Mesenchymal stem cell (in vitro differentiated cells and primary cell): ENCODE data around the gene NINL.

Experiments used
- DNase-seq: peaks from one replicate; pipeline ENCODE4 v3.0.0-alpha.2; 2013
- H2AFZ ChIP-seq: one replicate; pipeline ENCODE4 v1.6.1; 2013; ENCODE audit warnings: low read depth, mild to moderate bottlenecking, control low read depth, inconsistent platforms, low read length, moderate library complexity
- H2AK5ac ChIP-seq: 2 replicates; pipeline ENCODE4 v1.6.1; 2013; ENCODE audit warnings: low read length, moderate library complexity, mild to moderate bottlenecking, inconsistent platforms; ENCODE audit not compliant: severe bottlenecking
- H2BK120ac ChIP-seq: one replicate; pipeline ENCODE4 v1.6.1; 2013; ENCODE audit warnings: low read depth, mild to moderate bottlenecking, inconsistent platforms, low read length, moderate library complexity
- H2BK12ac ChIP-seq, 2 experiments: one replicate each; pipeline ENCODE4 v1.6.1; 2013; ENCODE audit warnings: inconsistent platforms in 2 of 2, low read length in 2 of 2, mild to moderate bottlenecking in 2 of 2, moderate library complexity in 2 of 2, control low read depth in 1 of 2
- H2BK15ac ChIP-seq: one replicate; pipeline ENCODE4 v1.6.1; 2013; ENCODE audit warnings: mild to moderate bottlenecking, low read depth, inconsistent platforms; ENCODE audit not compliant: poor library complexity, severe bottlenecking
- H2BK5ac ChIP-seq: 2 replicates; pipeline ENCODE4 v1.6.1; 2013; ENCODE audit warnings: low read depth, mild to moderate bottlenecking, low read length, control low read depth, inconsistent platforms; ENCODE audit not compliant: poor library complexity, severe bottlenecking
- H3K14ac ChIP-seq, 2 experiments: one replicate each; pipeline ENCODE4 v1.6.1; 2013; ENCODE audit warnings: inconsistent platforms in 2 of 2, low read length in 2 of 2, control low read depth in 1 of 2, mild to moderate bottlenecking in 1 of 2, moderate library complexity in 1 of 2
- H3K18ac ChIP-seq, 2 experiments: one replicate each; pipeline ENCODE4 v1.6.1; 2013; ENCODE audit warnings: inconsistent platforms in 2 of 2, low read length in 2 of 2, control low read depth in 1 of 2, low read depth in 1 of 2, mild to moderate bottlenecking in 1 of 2
- H3K23ac ChIP-seq, 2 experiments: one replicate each; pipeline ENCODE4 v1.6.1; 2013; ENCODE audit warnings: inconsistent platforms in 2 of 2, low read length in 2 of 2, mild to moderate bottlenecking in 2 of 2, moderate library complexity in 2 of 2, control low read depth in 1 of 2
- H3K27ac ChIP-seq: 2 replicates; pipeline ENCODE4 v1.5.1; 2013; ENCODE audit warnings: mild to moderate bottlenecking, moderate library complexity, low read length, control low read depth, inconsistent platforms; ENCODE audit not compliant: poor library complexity, severe bottlenecking
- H3K27me3 ChIP-seq, 2 experiments: 2 replicates each; pipeline versions ENCODE4 v1.6.1 to v1.7.0; 2013; ENCODE audit warnings: low read length in 2 of 2, mild to moderate bottlenecking in 2 of 2, moderate library complexity in 2 of 2, control low read depth in 1 of 2, inconsistent platforms in 1 of 2; ENCODE audit not compliant: control insufficient read depth in 1 of 2, insufficient read depth in 1 of 2
- H3K36me3 ChIP-seq, 2 experiments: 2 replicates each; pipeline versions ENCODE4 v1.6.1 to v1.7.0; 2013; ENCODE audit warnings: low read length in 2 of 2, control low read depth in 1 of 2, inconsistent platforms in 1 of 2, low read depth in 1 of 2, mild to moderate bottlenecking in 1 of 2; ENCODE audit not compliant: insufficient read depth in 2 of 2, control insufficient read depth in 1 of 2
- H3K4ac ChIP-seq, 2 experiments: one replicate each; pipeline ENCODE4 v1.6.1; 2013; ENCODE audit warnings: inconsistent platforms in 2 of 2, low read length in 2 of 2, mild to moderate bottlenecking in 2 of 2, moderate library complexity in 2 of 2, control low read depth in 1 of 2, low read depth in 1 of 2
- H3K4me1 ChIP-seq: 2 replicates; pipeline ENCODE4 v1.6.1; 2013; ENCODE audit warnings: low read depth, low read length, control low read depth; ENCODE audit not compliant: control insufficient read depth, insufficient read depth
- H3K4me2 ChIP-seq: 2 replicates; pipeline ENCODE4 v1.6.1; 2013; ENCODE audit warnings: low read length, mild to moderate bottlenecking, inconsistent platforms; ENCODE audit not compliant: poor library complexity, severe bottlenecking
- H3K4me3 ChIP-seq, 2 experiments: 2 replicates each; pipeline versions ENCODE4 v1.5.1 to v1.7.0; 2013; ENCODE audit warnings: low read length in 2 of 2, mild to moderate bottlenecking in 2 of 2, control low read depth in 1 of 2, low read depth in 1 of 2; ENCODE audit not compliant: insufficient read depth in 1 of 2
- H3K79me1 ChIP-seq: replicated peaks from 2 replicates; pipeline ENCODE4 v1.6.1; 2013; ENCODE audit warnings: mild to moderate bottlenecking, control low read depth, low read length, inconsistent platforms; ENCODE audit not compliant: poor library complexity, severe bottlenecking
- H3K9ac ChIP-seq: 2 replicates; pipeline ENCODE4 v1.7.0; 2013; ENCODE audit warnings: mild to moderate bottlenecking, low read length, moderate library complexity
- H3K9me3 ChIP-seq: 2 replicates; pipeline ENCODE4 v1.7.0; 2013; ENCODE audit warnings: mild to moderate bottlenecking, low read length; ENCODE audit not compliant: control insufficient read depth
- H4K8ac ChIP-seq: one replicate; pipeline ENCODE4 v1.6.1; 2013; ENCODE audit warnings: inconsistent platforms, mild to moderate bottlenecking, low read length, moderate library complexity
- H4K91ac ChIP-seq: one replicate; pipeline ENCODE4 v1.6.1; 2013; ENCODE audit warnings: mild to moderate bottlenecking, low read length, inconsistent platforms
- WGBS: methylation state at CpG from one replicate; pipeline ENCODE4 v1.1.7; 2013; ENCODE audit warnings: mixed read lengths; 5-methylcytosine and 5-hydroxymethylcytosine counted together

Gene NINL

DNA sequence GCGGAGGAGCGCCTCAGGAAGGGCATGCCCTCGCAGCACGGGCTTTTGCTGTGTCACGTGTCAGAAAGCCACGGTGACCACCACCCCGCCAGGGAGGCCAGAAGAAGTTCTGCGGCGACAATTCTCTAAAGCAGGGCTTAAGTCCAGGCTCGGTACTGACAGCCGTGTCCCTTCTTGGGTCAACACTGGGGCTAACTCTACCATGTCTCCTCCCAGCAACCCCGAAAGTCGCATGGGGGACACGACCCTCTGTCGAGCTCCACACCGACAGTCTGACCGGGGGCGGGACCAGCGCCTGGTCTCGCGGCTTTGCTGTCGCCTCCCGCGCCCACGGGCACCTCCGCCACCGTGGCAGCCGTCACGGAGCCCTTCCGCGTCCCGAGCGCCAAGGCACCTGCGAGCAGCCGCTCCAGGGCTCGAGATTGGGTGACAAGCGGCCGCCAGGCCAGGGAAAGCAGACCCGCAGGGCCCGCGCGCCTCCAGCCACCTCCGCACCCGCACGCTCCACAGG, 37.9 kb upstream of the NINL start:
- peak overlapping the region in 1 of 2 experiments; percentile 87 for H2BK12ac ChIP-seq
- H3K27ac ChIP-seq, result peak overlapping the region; percentile 73
- H3K4me2 ChIP-seq, result peak overlapping the region; percentile 97
- H2BK5ac ChIP-seq, result peak overlapping the region; percentile 77
- H3K36me3 ChIP-seq, result peaks cover 0 to 7% of the 10 kb centered on the region in 2 experiments
- H4K91ac ChIP-seq, result peak overlapping the region; percentile 80
- H3K4me1 ChIP-seq, result peaks cover 6% of the 10 kb centered on the region
- H2AK5ac ChIP-seq, result no peak overlapping the region
- H2BK120ac ChIP-seq, result peak overlapping the region; percentile 85
- H3K18ac ChIP-seq, result peak overlapping the region; percentile 91 to 99
- no peaks in the 10 kb centered on the region for H3K9me3 ChIP-seq
- peak overlapping the region; percentile 83 for H2AFZ ChIP-seq
- H3K79me1 ChIP-seq, result peaks cover 25% of the 10 kb centered on the region
- peak overlapping the region; percentile 98 for H3K9ac ChIP-seq
- WGBS, result 0% methylated on average over 42 of the region's 45 CpGs
- H3K27me3 ChIP-seq, result no peaks in the 10 kb centered on the region
- H3K4ac ChIP-seq, result peak overlapping the region; percentile 84 to 96
- peak overlapping the region in 1 of 2 experiments; percentile 99 for H3K14ac ChIP-seq
- peak overlapping the region; percentile 52 for H4K8ac ChIP-seq
- peak overlapping the region; percentile 7 to 97 for H3K23ac ChIP-seq
- H2BK15ac ChIP-seq, result peak overlapping the region; percentile 82
- peak; percentile 68 for DNase-seq
- peak overlapping the region; percentile 92 to 93 for H3K4me3 ChIP-seq

DNA sequence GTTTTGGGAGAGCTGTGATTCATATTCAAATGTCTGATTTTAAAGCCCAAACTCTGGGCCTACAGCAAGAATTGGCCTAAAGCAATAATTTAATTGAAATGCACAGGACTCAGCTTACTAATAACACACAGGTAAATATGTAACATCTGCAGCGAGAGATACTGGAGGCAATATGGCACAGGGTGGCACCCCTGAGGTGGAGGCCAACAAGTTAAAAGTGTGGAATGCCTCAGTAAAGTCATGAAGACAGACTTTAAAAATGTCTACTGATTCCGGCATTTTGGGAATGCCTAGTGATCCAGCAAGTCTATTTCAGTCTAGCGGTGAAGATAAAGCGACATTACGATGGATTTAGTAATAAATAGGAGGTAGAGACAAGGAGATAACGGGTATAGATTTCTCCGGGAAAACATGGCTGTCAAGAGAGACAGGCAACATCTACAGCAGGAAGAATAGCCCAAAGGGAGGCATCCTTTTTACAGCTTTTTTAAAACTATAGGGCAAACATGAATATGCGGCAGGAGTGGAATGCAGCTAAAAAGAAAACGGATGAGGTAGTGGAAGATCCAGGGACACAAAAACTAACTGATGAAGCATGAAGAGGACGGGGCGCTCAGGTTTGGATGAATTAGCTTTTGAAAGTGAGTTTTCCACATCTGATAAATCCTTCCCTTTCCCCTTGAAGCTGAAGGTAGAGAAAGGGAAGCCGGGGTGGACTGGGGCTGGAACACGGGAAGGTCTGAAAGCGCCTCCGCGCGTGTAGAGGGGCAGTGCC, 37.3 kb upstream of the NINL start:
- 41% methylated on average over 15 of the region's 17 CpGs for WGBS

DNA sequence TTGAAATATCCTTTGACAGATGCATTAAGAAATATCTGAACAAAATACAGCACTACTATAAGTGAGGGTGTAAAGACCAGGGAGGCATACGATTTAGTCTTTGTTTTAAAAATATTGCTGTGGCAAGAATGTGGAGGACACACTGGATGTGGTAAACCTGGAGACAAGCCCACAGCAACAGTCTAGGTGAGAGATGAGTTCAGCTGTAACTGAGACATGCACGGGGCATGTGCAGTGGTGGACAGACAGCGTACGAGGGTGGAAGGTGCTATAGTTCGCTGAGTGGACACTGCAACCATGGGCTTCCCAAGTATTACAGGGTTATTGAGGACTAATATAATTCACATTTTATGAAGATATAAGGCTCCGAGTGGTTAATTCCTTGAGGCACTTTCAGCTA, 36.7 kb upstream of the NINL start:
- Histone ChIP-seq H3K4ac (no peak overlapping the region), H3K27ac (no peak overlapping the region), H3K23ac (no peak overlapping the region), H4K8ac (no peak overlapping the region), H2BK120ac (no peak overlapping the region), H3K9ac (peak overlapping the region; percentile 98), H2BK15ac (no peak overlapping the region), H2AFZ (no peak overlapping the region), H3K9me3 (no peaks in the 10 kb centered on the region), H3K4me3 (peak overlapping the region in 1 of 2 experiments; percentile 92), H3K27me3 (no peaks in the 10 kb centered on the region), H3K14ac (no peak overlapping the region), H2AK5ac (no peak overlapping the region), H4K91ac (no peak overlapping the region), H3K18ac (no peak overlapping the region), H3K79me1 (peaks cover 27% of the 10 kb centered on the region), H3K4me2 (no peak overlapping the region), H2BK5ac (no peak overlapping the region), H3K36me3 (peaks cover 0 to 7% of the 10 kb centered on the region in 2 experiments), H3K4me1 (peaks cover 6% of the 10 kb centered on the region), H2BK12ac (no peak overlapping the region)
- 97% methylated on average over 4 of the region's 6 CpGs for WGBS
- no peak for DNase-seq

More for the DNA sequence above, 37.3 kb upstream of the NINL start:
- Histone ChIP-seq H3K4me2 (peak overlapping the region; percentile 97), H3K4me1 (peaks cover 6% of the 10 kb centered on the region), H3K27ac (peak overlapping the region; percentile 73), H2AFZ (peak overlapping the region; percentile 83), H3K23ac (no peak overlapping the region), H3K4ac (peak overlapping the region; percentile 84 to 96), H3K79me1 (peaks cover 26% of the 10 kb centered on the region), H3K27me3 (no peaks in the 10 kb centered on the region), H3K9ac (peak overlapping the region; percentile 98), H3K4me3 (peak overlapping the region; percentile 92 to 93), H2BK12ac (no peak overlapping the region), H2BK15ac (no peak overlapping the region), H2BK120ac (no peak overlapping the region), H4K91ac (peak overlapping the region; percentile 80), H3K9me3 (no peaks in the 10 kb centered on the region), H3K36me3 (peaks cover 0 to 7% of the 10 kb centered on the region in 2 experiments), H3K18ac (peak overlapping the region; percentile 91 to 99), H4K8ac (no peak overlapping the region), H2BK5ac (no peak overlapping the region), H2AK5ac (no peak overlapping the region), H3K14ac (no peak overlapping the region)
- no peak for DNase-seq

DNA sequence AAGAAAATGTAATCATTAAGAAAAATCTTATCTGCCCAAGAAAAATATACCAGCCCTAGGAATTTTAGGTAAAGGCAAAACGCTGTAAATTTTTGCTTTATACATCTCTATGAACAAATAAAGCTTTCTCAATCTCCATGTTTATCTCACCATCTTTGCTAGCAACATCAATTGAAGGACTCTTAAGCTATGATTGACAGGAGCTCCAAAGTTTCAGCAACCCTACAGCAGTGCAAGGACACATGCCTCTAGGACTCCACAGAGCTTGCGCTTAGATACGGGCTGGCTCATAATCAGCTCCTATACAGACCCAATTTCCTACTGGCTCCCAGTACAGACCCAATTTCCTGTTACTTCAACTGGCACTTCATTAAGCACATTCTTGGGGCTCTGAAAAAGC, 34.2 kb upstream of the NINL start:
- H2AK5ac ChIP-seq, result no peak overlapping the region
- H2BK5ac ChIP-seq, result no peak overlapping the region
- H3K9me3 ChIP-seq, result no peaks in the 10 kb centered on the region
- H3K4me2 ChIP-seq, result no peak overlapping the region
- no peaks in the 10 kb centered on the region for H3K27me3 ChIP-seq
- H2BK15ac ChIP-seq, result no peak overlapping the region
- H2BK12ac ChIP-seq, result no peak overlapping the region
- H3K9ac ChIP-seq, result no peak overlapping the region
- no peak overlapping the region for H3K4ac ChIP-seq
- 92% methylated on average over 3 of the region's 3 CpGs for WGBS
- peaks cover 6% of the 10 kb centered on the region for H3K4me1 ChIP-seq
- no peak overlapping the region for H3K14ac ChIP-seq
- DNase-seq, result no peak
- H3K36me3 ChIP-seq, result peaks cover 0 to 26% of the 10 kb centered on the region in 2 experiments
- H3K4me3 ChIP-seq, result no peak overlapping the region
- no peak overlapping the region for H3K27ac ChIP-seq
- peaks cover 37% of the 10 kb centered on the region for H3K79me1 ChIP-seq
- H4K91ac ChIP-seq, result no peak overlapping the region
- H3K23ac ChIP-seq, result no peak overlapping the region
- H4K8ac ChIP-seq, result no peak overlapping the region
- no peak overlapping the region for H2BK120ac ChIP-seq
- no peak overlapping the region for H3K18ac ChIP-seq
- H2AFZ ChIP-seq, result no peak overlapping the region
